ENCODE results near the gene VTI1A. TPM values are rescaled to one million over a fixed set of nuclear protein-coding genes. Genes with fewer than 3 reads are reported as not detected.

The VTI1A gene
- total RNA-seq, 1 donor from 2014 or later, result 22.7 TPM

DNA sequence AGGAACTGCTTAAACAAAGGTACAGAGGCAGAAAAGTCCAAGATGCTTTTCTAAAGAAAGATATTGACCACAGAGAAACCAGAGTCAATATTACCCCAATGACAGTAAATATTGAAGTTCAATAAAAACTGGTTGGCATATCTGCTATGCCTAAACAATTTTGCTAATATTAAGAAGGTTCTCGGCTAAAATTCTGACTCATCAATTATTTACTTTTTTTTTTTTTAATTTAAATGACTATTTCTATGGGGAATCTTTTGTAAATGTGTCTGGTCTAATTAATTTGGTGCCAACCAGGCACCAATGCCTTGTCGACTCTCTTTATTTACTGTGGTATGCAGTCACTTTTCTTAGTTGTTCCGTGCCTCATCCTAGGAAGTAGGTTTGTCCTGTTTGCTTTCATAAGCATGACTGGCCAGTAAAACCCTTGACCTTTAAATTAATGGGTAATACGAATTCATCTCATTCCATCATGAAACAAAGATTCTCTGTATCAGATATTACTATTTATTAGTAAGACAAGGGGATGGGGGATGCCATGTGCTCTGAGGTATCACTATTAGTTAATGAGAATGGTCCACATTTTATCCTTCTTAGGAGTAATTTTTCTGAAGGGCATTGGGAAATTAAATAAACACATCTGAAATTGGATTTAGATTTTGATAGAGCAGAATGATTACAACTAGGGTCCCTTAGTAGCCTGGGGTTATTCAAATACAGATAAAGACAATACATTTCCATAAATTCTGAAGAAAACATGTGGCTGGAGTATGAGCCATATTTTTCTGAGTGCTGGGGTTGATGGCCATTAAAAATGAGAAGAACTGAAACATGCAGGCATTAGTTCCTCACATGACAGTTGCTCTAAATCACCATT lies 154.4 kb downstream of the VTI1A start:
- no peak overlapping the region for H3K27ac Mint-ChIP-seq (ENCODE audit: unreplicated experiment)
- no peak overlapping the region for H3K4me3 Mint-ChIP-seq (ENCODE audit: unreplicated experiment)
- DNase-seq (ENCODE audit: low spot score), result no peak
- no peaks in the 10 kb centered on the region for H3K9me3 Mint-ChIP-seq (ENCODE audit: low read depth)
- H3K36me3 Mint-ChIP-seq (ENCODE audit: low read depth), result no peaks in the 10 kb centered on the region
- no peaks in the 10 kb centered on the region for H3K27me3 Mint-ChIP-seq (ENCODE audit: low read depth)
- H3K4me1 Mint-ChIP-seq (ENCODE audit: low read depth), result peaks cover 16% of the 10 kb centered on the region
- TF ChIP-seq, protein P1, sequence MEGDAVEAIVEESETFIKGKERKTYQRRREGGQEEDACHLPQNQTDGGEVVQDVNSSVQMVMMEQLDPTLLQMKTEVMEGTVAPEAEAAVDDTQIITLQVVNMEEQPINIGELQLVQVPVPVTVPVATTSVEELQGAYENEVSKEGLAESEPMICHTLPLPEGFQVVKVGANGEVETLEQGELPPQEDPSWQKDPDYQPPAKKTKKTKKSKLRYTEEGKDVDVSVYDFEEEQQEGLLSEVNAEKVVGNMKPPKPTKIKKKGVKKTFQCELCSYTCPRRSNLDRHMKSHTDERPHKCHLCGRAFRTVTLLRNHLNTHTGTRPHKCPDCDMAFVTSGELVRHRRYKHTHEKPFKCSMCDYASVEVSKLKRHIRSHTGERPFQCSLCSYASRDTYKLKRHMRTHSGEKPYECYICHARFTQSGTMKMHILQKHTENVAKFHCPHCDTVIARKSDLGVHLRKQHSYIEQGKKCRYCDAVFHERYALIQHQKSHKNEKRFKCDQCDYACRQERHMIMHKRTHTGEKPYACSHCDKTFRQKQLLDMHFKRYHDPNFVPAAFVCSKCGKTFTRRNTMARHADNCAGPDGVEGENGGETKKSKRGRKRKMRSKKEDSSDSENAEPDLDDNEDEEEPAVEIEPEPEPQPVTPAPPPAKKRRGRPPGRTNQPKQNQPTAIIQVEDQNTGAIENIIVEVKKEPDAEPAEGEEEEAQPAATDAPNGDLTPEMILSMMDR (IDR thresholded peaks at IDR 0.05), result no peak

DNA sequence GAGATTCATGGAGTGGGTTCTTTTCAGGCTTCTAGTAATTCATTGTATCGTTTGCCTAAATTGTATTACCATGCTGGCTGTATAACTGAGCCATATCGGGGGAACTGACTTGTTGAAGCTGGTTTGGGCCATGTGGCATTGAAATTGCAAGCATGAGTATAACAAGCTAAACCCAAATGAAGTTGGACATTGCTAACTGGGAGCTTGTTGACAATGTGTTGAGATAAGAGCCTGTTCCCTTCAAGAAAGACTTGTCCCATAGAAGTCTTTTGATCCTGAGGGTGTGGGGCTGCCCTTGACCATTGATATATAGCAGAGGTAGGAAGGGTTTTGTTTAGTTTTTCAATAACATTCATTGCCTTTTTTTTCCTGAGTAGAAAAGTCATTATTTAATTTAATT lies 156.0 kb downstream of the VTI1A start:
- H3K9me3 Mint-ChIP-seq (ENCODE audit: low read depth), result no peaks in the 10 kb centered on the region
- no peak for DNase-seq (ENCODE audit: low spot score)
- H3K27me3 Mint-ChIP-seq (ENCODE audit: low read depth), result no peaks in the 10 kb centered on the region
- no peak overlapping the region for H3K27ac Mint-ChIP-seq (ENCODE audit: unreplicated experiment)
- TF ChIP-seq, protein P1 (IDR thresholded peaks at IDR 0.05), result no peak
- peaks cover 16% of the 10 kb centered on the region for H3K4me1 Mint-ChIP-seq (ENCODE audit: low read depth)
- no peak overlapping the region for H3K4me3 Mint-ChIP-seq (ENCODE audit: unreplicated experiment)
- H3K36me3 Mint-ChIP-seq (ENCODE audit: low read depth), result no peaks in the 10 kb centered on the region

DNA sequence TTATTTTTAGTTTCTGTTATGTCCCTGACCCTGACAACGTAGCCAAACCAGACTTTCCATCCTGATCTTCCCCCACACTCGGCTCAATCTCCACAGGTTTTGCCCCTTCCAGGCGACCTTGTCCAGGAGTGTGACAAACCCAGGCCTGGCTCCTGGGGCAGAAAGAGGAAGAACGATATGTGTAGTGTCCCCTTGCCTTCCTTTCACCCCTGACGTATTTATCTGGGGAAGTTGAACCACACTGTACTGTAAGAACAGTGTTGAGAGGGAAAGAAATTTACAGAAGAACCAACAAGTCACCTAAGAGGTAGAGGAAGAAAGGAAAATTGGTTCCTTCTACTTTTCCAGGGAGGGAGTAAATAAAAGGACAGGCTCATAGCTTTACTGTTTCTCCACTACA lies 158.0 kb downstream of the VTI1A start:
- no peaks in the 10 kb centered on the region for H3K9me3 Mint-ChIP-seq (ENCODE audit: low read depth)
- H3K27ac Mint-ChIP-seq (ENCODE audit: unreplicated experiment), result peak overlapping the region; percentile 82
- H3K36me3 Mint-ChIP-seq (ENCODE audit: low read depth), result no peaks in the 10 kb centered on the region

DNA sequence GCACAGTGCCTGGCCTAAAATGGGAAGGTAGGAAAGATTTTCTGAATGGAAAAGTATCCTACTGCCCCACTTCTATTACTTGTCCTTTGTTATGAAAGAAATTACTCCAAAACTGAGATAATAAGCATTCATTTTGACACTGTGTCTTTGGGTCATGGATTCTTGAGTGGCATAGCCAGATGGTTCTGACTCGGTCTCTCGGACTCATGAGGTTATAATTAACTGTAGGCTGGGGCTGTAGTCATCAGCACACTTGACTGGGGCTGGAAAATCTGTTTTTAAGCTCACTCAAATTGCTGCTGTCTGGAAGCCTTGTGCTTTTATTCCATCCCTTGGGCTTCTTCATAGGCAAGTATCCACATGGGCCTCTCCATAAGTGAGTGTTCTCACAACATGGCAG lies 160.5 kb downstream of the VTI1A start:
- Mint-ChIP-seq H3K27me3 (ENCODE audit: low read depth) (no peaks in the 10 kb centered on the region), H3K4me3 (ENCODE audit: unreplicated experiment) (no peak overlapping the region), H3K9me3 (ENCODE audit: low read depth) (no peaks in the 10 kb centered on the region), H3K4me1 (ENCODE audit: low read depth) (peaks cover 22% of the 10 kb centered on the region), H3K36me3 (ENCODE audit: low read depth) (no peaks in the 10 kb centered on the region), H3K27ac (ENCODE audit: unreplicated experiment) (no peak overlapping the region)
- TF ChIP-seq, protein P1 (IDR thresholded peaks at IDR 0.05), result no peak
- no peak for DNase-seq (ENCODE audit: low spot score)

More for the DNA sequence above, 158.0 kb downstream of the VTI1A start:
- Mint-ChIP-seq H3K27me3 (ENCODE audit: low read depth) (no peaks in the 10 kb centered on the region), H3K4me3 (ENCODE audit: unreplicated experiment) (peak overlapping the region; percentile 1), H3K4me1 (ENCODE audit: low read depth) (peaks cover 22% of the 10 kb centered on the region)
- TF ChIP-seq, protein P1 (IDR thresholded peaks at IDR 0.05), result no peak
- DNase-seq (ENCODE audit: low spot score), result no peak

DNA sequence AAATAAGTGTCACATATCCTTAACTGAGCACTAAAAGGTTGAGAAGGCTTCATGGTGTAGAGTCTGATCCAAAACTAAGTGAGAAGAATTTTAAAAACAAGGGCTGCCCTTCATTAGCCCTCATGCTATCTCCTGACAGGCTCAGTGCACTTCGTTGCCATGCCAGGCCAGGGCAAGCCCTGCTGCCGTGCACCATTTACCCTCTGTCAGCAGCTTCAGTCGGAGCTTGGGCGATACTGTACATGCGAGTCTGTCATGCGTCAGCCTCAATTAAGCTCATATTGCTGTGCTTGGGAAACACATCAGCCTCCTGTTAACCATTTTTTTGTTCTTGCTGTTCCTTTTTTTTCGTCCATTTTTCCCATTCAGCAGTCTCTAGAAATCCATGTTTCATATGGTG lies 166.6 kb downstream of the VTI1A start:
- no peak overlapping the region for H3K27ac Mint-ChIP-seq (ENCODE audit: unreplicated experiment)
- H3K4me1 Mint-ChIP-seq (ENCODE audit: low read depth), result peaks cover 6% of the 10 kb centered on the region
- DNase-seq (ENCODE audit: low spot score), result no peak
- H3K4me3 Mint-ChIP-seq (ENCODE audit: unreplicated experiment), result no peak overlapping the region
- no peaks in the 10 kb centered on the region for H3K27me3 Mint-ChIP-seq (ENCODE audit: low read depth)
- peaks cover 4% of the 10 kb centered on the region for H3K36me3 Mint-ChIP-seq (ENCODE audit: low read depth)
- TF ChIP-seq, protein P1 (IDR thresholded peaks at IDR 0.05), result no peak
- peaks cover 11% of the 10 kb centered on the region for H3K9me3 Mint-ChIP-seq (ENCODE audit: low read depth)
